ENCODE measurements around the gene ALKBH2.
A peak's percentile ranks its signal among the peaks of the same experiment; 100 is the strongest.

The ALKBH2 gene

DNA sequence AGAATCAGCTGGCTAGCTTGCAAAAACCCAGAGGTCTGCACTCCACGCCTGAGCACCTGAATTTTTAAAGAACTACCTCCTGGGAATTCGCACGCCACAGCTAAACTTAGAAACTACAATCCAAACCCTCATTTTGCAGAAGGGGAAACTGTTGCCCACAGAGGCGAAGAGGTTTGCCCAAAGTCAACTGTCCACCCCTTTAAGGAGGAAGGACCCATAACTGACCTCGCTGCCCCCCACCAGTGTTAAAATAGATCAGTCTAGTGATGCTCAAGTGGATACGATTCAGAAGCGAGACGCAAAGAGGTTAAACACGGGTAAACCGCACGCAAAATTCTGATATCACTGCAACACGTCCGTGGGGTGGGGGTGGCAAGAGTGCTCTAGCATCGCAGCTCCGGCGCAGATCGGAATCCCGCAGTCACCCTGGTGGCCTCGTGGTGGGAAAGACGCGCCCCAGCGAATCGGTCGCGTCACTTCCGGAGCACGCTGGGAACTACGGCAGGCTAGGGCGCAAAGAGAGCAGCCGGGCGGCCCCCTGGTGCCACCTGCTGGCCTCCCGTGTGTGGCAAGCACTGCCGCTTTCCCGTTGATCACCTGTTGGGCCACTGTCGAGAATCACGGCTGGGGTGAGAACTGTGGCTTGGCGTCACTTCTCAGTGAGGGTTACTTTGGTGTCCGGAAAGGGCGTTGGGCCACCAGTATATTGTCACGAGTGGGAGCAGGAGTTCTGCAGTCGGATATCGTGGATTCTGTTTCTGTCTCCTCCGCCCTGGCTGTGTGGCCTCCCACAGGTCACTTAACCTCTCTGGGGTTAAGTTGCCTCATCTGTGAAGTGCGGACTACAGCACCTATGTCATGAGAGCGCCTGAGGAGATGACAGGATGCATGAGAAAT lies at the start of gene ALKBH2:
ALKBH2 (minus strand) TSS at position 451 of the 897 bp plus-strand sequence. CDS start 686 bp downstream, outside the sequence.
- peak; percentile 83 to 95 for DNase-seq (ENCODE audit: low spot score in 2 of 2)
- Histone ChIP-seq H3K4me3 (peak within 1 kb of the TSS; percentile 41), H3K4me1 (peaks cover 22% of the 10 kb centered on the region), H3K9me3 (no peaks in the 10 kb centered on the region), H3K36me3 (replicated peaks) (peaks cover 44% of the 10 kb centered on the region), H3K27me3 (ENCODE audit: low read depth) (no peaks in the 10 kb centered on the region)
- in situ Hi-C loops (cut with MboI; ENCODE audit: low sequenced_read_pairs) = loop anchor here (5.0 to 10.0 kb wide), 3 partner anchors 141 to 528 kb away; partner anchors contain the start of genes ISCU and SART3

DNA sequence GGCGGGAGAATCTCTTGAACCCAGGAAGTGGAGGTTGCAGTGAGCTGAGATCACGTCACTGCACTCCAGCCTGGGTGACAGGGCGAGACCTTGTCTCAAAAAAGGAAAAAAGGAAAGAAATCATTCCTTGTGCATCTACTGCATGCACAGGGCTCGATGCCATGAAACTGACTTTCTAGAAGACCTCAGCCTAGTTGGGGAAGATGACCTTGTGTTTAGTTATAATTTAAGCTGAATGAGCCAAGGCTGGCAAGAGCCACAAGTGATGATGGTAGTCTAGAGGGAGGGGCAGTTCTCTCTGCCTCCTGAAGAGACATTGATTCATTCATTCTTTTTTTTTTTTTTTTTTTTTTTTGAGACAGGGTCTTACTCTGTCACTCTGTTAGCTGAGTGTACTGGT lies 47.3 kb upstream of the ALKBH2 start:
- Histone ChIP-seq H3K4me1 (no peaks in the 10 kb centered on the region), H3K9me3 (no peaks in the 10 kb centered on the region; the same call in 1 of the 2 replicates), H3K4me3 (no peak overlapping the region), H3K36me3 (replicated peaks) (no peaks in the 10 kb centered on the region), H3K27me3 (ENCODE audit: low read depth) (0 out of 2 replicates have a peak, but pooled peaks cover 2% of the 10 kb centered on the region)
- DNase-seq (ENCODE audit: low spot score in 2 of 2) = no peak
- in situ Hi-C loops (cut with MboI; ENCODE audit: low sequenced_read_pairs) = no loop called here

DNA sequence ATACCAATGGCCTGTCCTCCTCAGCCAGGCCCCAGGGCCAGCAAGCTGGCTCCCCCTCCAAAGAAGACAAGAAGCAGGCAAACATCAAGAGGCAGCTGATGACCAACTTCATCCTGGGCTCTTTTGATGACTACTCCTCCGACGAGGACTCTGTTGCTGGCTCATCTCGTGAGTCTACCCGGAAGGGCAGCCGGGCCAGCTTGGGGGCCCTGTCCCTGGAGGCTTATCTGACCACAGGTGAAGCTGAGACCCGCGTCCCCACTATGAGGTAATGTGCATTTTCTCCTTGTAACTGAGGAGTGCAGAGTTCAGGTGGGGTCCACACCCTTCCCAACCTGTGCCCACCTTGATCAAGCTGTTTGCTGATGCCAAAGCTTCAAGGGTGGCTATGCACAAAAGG lies 46.5 kb upstream of the ALKBH2 start:
- in situ Hi-C loops (cut with MboI; ENCODE audit: low sequenced_read_pairs) = no loop called here

DNA sequence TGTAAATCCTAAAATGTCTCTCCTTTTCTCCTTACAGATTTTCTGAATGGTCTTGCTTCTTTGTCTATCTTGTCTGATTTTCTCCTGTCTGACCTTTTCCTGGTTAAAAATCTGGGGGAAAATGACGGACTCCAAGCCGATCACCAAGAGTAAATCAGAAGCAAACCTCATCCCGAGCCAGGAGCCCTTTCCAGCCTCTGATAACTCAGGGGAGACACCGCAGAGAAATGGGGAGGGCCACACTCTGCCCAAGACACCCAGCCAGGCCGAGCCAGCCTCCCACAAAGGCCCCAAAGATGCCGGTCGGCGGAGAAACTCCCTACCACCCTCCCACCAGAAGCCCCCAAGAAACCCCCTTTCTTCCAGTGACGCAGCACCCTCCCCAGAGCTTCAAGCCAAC lies 46.1 kb upstream of the ALKBH2 start:
- no peak overlapping the region for H3K4me3 ChIP-seq
- no peaks in the 10 kb centered on the region for H3K4me1 ChIP-seq
- DNase-seq (ENCODE audit: low spot score in 2 of 2) = no peak
- no peaks in the 10 kb centered on the region; the same call in 1 of the 2 replicates for H3K9me3 ChIP-seq
- in situ Hi-C loops (cut with MboI; ENCODE audit: low sequenced_read_pairs) = no loop called here
- no peaks in the 10 kb centered on the region for H3K36me3 ChIP-seq (replicated peaks)
- 0 out of 2 replicates have a peak, but pooled peaks cover 2% of the 10 kb centered on the region for H3K27me3 ChIP-seq (ENCODE audit: low read depth)

More for the DNA sequence above, 46.5 kb upstream of the ALKBH2 start:
- Histone ChIP-seq H3K36me3 (replicated peaks) (no peaks in the 10 kb centered on the region), H3K9me3 (no peaks in the 10 kb centered on the region; the same call in 1 of the 2 replicates), H3K27me3 (ENCODE audit: low read depth) (0 out of 2 replicates have a peak, but pooled peaks cover 2% of the 10 kb centered on the region), H3K4me1 (no peaks in the 10 kb centered on the region), H3K4me3 (no peak overlapping the region)
- DNase-seq (ENCODE audit: low spot score in 2 of 2) = no peak

DNA sequence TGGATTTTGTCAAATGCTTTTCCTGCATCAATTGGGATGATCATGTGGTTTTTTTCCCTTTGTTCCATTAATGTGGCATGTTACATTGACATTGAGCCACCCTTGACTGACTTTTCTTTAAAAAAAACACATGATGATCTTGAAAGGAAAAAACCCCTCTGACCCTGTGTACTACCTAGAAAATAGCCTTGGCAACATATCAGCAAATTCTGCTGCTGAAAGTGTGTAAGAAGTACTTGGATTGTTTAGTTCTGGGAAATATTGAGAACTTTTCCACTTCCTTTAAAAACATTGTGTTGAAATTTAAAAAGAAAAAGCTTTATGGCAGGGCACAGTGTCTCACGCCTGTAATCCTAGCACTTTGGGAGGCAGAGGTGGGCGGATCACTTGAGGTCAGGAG lies 43.8 kb upstream of the ALKBH2 start:
- no peak for DNase-seq (ENCODE audit: low spot score in 2 of 2)
- no peaks in the 10 kb centered on the region for H3K9me3 ChIP-seq
- H3K4me1 ChIP-seq = no peaks in the 10 kb centered on the region
- no peak overlapping the region for H3K4me3 ChIP-seq
- in situ Hi-C loops (cut with MboI; ENCODE audit: low sequenced_read_pairs) = no loop called here
- no peaks in the 10 kb centered on the region for H3K36me3 ChIP-seq (replicated peaks)
- H3K27me3 ChIP-seq (ENCODE audit: low read depth) = 0 out of 2 replicates have a peak, but pooled peaks cover 2% of the 10 kb centered on the region

DNA sequence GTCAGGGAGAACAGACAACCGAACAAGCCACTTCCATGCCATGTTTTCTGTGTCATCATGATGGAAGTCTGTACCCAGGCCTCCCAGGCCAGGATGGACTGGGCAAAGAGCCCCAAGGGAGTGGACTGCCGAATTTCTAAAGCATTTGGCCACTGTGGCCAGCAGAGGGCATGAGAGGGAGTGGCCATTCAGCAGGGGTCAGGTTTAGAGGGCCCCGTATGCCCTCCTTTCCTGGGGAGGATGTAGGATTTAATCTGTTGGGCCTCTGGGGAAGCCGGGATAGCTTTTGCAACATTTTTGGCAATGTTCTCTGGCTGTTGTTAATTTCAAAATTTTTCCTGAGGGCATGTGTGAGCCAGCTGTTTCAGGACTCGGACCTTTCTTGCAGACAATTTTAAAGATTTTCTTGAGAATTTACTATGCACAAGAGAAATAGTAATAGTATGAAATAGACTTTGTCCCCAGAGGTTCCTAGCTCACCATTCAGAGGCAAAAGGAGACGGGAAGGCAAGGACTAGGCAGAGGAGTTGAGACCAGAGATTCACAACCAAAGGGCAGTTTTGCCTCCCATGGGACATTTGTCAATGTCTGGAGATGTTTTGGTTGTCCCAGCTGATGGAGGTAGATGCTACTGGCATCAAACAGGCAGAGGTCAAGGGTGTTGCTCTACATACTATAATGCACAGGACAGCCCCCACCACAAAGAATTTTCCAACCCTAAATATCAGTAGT lies 41.1 kb upstream of the ALKBH2 start:
- in situ Hi-C loops (cut with MboI; ENCODE audit: low sequenced_read_pairs) = no loop called here
- H3K9me3 ChIP-seq = no peaks in the 10 kb centered on the region

DNA sequence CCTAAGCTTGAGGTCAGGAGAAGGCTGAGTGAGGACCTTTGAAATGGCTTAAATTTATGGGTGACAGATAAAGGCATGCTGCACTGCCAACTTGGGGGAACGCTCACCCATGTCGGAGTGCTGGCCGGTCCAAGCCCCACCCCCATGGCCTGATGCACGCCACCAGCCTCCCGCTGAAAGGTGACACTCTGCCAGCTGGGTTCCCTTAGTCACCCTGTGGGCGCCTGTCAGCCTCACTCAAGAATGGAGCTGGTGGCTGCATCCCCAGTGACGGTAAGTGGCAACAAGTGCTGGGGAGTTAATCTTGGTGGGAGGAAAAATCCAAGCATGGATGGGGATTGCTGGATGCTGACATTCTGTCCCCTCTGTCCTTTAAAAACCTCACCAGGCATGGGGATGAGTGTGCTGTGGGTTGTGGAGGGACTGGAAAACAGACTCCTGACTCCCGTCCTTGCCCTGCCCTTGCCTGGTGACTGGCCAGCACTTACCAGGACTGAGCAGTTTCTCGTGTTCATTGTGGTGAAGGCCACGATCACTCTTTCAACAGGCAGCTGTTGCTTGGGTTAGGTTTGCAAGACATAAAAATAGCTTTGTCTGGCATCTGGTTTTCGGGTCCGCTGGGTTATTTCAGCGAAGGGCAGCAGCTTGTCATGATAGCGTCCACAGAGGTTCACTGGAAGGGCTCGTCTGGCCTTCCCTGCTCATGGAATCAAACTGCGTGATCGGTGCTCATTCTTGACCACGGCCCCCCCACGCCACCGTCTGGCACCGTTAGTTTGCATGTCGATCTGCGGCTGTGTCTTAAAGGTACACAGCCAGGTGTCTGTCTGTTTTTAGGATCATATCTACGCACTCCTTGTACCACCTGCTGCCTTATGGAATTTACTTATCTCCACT lies 38.1 kb upstream of the ALKBH2 start:
- Histone ChIP-seq H3K27me3 (ENCODE audit: low read depth) (no peaks in the 10 kb centered on the region), H3K9me3 (no peaks in the 10 kb centered on the region), H3K4me1 (no peaks in the 10 kb centered on the region), H3K4me3 (no peak overlapping the region), H3K36me3 (replicated peaks) (no peaks in the 10 kb centered on the region)
- in situ Hi-C loops (cut with MboI; ENCODE audit: low sequenced_read_pairs) = no loop called here
- DNase-seq (ENCODE audit: low spot score in 2 of 2) = no peak

More for the DNA sequence above, 41.1 kb upstream of the ALKBH2 start:
- no peaks in the 10 kb centered on the region for H3K36me3 ChIP-seq (replicated peaks)
- H3K27me3 ChIP-seq (ENCODE audit: low read depth) = no peaks in the 10 kb centered on the region
- DNase-seq (ENCODE audit: low spot score in 2 of 2) = peak in 1 of 2 experiments; percentile 36
- no peaks in the 10 kb centered on the region for H3K4me1 ChIP-seq
- H3K4me3 ChIP-seq = no peak overlapping the region

DNA sequence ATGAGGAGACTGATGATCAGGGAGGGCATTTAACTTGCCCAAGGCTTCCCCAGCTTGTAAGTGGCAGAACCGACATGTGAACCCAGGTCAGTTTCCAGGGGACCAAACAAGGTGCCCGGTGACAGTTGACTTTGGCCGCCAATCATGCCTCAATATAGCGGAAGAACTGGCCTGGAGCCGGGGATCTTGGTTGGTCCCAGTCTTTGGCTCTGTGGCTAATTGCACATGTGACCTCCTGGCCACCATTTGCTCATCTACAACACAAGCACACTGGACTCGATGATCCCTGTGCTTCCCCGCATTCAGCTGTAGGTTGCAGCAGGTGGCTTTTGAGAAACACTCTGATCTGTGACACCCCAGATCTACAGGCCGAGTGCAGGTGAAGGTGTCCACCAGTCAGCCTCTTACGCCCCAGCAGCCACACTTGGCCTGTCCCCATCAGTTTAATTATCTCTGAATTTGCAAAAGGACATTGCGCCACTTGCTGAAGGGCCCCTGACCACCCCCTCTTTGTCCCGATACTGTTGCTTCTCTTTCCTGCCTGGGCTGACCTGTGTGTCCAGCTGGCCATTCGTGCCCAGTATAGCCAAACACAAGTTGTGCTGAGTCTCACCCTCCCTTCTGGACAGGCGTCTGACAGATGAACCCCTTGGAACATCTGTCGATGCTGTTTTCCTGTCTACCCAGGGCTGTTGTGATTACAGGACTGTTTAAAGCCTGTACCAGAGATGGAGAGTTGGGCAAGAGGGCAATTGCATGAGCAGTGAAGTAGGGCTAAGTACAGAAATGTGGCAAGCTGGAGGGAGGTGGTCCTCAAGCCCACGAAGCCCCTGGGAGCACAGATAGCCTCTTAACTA lies 37.3 kb upstream of the ALKBH2 start:
- no peak for DNase-seq (ENCODE audit: low spot score in 2 of 2)
- H3K27me3 ChIP-seq (ENCODE audit: low read depth) = no peaks in the 10 kb centered on the region
- H3K9me3 ChIP-seq = no peaks in the 10 kb centered on the region
- H3K36me3 ChIP-seq (replicated peaks) = no peaks in the 10 kb centered on the region
- no peaks in the 10 kb centered on the region for H3K4me1 ChIP-seq
- no peak overlapping the region for H3K4me3 ChIP-seq
- in situ Hi-C loops (cut with MboI; ENCODE audit: low sequenced_read_pairs) = no loop called here

DNA sequence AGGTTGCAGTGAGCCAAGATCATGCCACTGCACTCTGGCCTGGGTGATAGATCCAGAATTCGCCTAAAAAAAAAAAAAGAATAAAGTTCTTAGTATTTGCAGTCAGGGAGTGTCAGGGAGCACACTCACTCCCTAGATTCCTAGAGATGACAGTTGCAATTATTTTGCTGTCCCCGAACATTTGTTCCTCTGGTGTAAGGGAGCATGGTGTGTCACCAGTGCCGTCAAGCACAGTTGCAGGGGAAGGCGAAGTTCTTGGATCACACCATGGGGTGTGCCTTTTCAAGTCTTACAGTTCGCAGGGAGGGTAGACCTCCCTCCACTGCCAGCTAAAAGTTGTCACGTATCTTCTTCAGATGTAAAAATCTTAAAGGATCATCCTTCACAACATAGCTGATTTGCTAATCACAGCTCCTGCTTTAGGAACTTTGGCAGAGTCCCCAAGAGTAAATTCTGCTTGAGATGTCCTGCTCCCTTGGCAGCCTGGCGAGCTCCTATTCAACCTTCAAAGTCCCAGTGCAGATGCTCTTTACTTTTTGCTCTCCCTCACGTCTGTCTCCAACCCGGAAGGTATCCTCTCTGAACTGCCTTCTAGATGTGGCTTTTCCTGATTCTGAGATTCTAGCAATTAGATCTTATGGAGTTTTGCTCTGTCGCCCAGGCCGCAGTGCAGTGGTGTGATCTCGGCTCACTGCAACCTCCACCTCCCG lies 34.4 kb upstream of the ALKBH2 start:
- Histone ChIP-seq H3K27me3 (ENCODE audit: low read depth) (no peaks in the 10 kb centered on the region), H3K36me3 (replicated peaks) (no peaks in the 10 kb centered on the region), H3K9me3 (no peaks in the 10 kb centered on the region), H3K4me3 (no peak overlapping the region), H3K4me1 (no peaks in the 10 kb centered on the region)
- no peak for DNase-seq (ENCODE audit: low spot score in 2 of 2)
- in situ Hi-C loops (cut with MboI; ENCODE audit: low sequenced_read_pairs) = no loop called here

DNA sequence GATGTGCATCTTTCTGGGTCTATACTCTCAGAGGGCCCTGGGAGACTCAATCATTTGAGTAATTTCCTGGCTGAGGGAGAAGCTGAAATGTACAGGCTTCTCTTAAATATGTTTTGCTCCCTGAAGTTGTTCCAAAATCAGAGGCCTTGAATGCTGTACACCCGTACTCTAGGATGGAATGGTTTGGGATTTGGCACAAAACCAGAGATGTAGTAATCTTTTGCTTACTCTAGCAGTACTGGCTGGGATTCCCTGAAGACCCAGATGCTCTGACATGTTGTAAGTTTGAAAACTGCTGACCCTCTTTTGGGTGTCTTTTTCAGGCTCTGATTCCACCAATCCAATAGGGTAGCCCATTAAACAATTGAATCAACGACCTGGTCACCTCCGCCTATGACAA lies 33.5 kb upstream of the ALKBH2 start:
- Histone ChIP-seq H3K27me3 (ENCODE audit: low read depth) (no peaks in the 10 kb centered on the region), H3K4me3 (no peak overlapping the region), H3K4me1 (no peaks in the 10 kb centered on the region), H3K36me3 (replicated peaks) (no peaks in the 10 kb centered on the region), H3K9me3 (no peaks in the 10 kb centered on the region)
- no peak for DNase-seq (ENCODE audit: low spot score in 2 of 2)
- in situ Hi-C loops (cut with MboI; ENCODE audit: low sequenced_read_pairs) = no loop called here

DNA sequence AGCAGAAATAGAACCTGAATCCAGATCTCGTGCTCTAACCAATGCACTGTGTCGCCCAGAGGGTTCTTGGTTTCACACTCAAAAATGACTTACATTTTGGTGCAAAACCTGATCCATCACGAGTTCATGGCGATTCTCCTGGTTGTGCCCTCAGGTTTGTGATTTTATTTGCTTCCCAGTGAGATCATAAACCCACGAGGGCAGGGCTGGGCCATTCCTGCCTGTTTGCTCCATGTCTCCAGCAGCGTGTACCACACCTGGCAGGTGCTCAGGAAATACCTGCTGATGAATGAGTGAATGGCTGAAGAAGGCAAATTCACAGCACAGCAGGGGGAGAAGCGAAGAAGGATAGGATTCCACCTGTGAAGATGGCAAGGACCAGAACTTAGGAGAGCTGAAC lies 32.5 kb upstream of the ALKBH2 start:
- no peaks in the 10 kb centered on the region for H3K27me3 ChIP-seq (ENCODE audit: low read depth)
- in situ Hi-C loops (cut with MboI; ENCODE audit: low sequenced_read_pairs) = no loop called here
- H3K4me3 ChIP-seq = no peak overlapping the region
- no peaks in the 10 kb centered on the region for H3K36me3 ChIP-seq (replicated peaks)
- DNase-seq (ENCODE audit: low spot score in 2 of 2) = no peak
- no peaks in the 10 kb centered on the region for H3K4me1 ChIP-seq
- H3K9me3 ChIP-seq = no peaks in the 10 kb centered on the region
